A549 (cell line): ENCODE results near the gene SNCB. TPM values are rescaled to one million over a fixed set of nuclear protein-coding genes. Genes with fewer than 3 reads are reported as not detected.

Experiments used
- ATAC-seq, 2 experiments: fragments of 200-7000 bp in 1 of 2; fragments of >200 bp in 1 of 2; cut with Nextera tagmentation in 1 of 2; cut with Tn5 transposase in 1 of 2; 3 replicates each; pipeline versions ENCODE4 v1.8.0 to v1.9.1; 2018 to 2020; ENCODE audit warnings: mild to moderate bottlenecking in 1 of 2, moderate library complexity in 1 of 2
- CTCF ChIA-PET: fragments of 300-600 bp; sonication (Branson Sonifier 250); formaldehyde crosslinking; extraction: SDS; loops from one replicate; lab custom pipeline; 2021; ENCODE audit warnings: antibody characterized with exemption, inconsistent platforms; lab: Yijun Ruan, JAX
- POLR2A ChIA-PET: fragments of 350-600 bp; formaldehyde crosslinking; extraction: SDS; loops from one replicate; lab custom pipeline; 2021; ENCODE audit warnings: antibody characterized with exemption, inconsistent platforms; lab: Yijun Ruan, JAX
- DNase-seq, 2 experiments: peaks; one replicate each; pipeline versions ENCODE4 v3.0.0 to v3.0.0-alpha.2; 2011 to 2016; ENCODE audit warnings: low read depth in 1 of 2, low spot score in 1 of 2
- FAIRE-seq: peaks from 2 replicates; lab custom pipeline; 2011; peaks lifted over from hg19 to GRCh38; lab: Jason Lieb, UNC
- H3K27ac ChIP-seq, 2 experiments: fragments of >200 bp; sonication (Bioruptor Twin); formaldehyde crosslinking; 3 replicates each; pipeline ENCODE4 v1.5.1; 2016 to 2017
- H3K4me1 ChIP-seq: fragments of >200 bp; sonication (Bioruptor Twin); formaldehyde crosslinking; 3 replicates; pipeline ENCODE4 v1.6.1; 2016
- H3K4me2 ChIP-seq: fragments of >200 bp; sonication (Bioruptor Twin); formaldehyde crosslinking; 3 replicates; pipeline ENCODE4 v1.6.1; 2016
- H3K4me3 ChIP-seq: fragments of >200 bp; sonication (Bioruptor Twin); formaldehyde crosslinking; 3 replicates; pipeline ENCODE4 v1.5.1; 2016
- H3K9me3 ChIP-seq: fragments of >200 bp; sonication (Bioruptor Twin); formaldehyde crosslinking; 3 replicates; pipeline ENCODE4 v1.6.1; 2016
- BHLHE40 ChIP-seq: IDR thresholded peaks from 2 replicates; pipeline ENCODE4 v1.6.1; 2012; ENCODE audit warnings: low read depth, low read length, inconsistent platforms
- CBX2 ChIP-seq: fragments of 200-600 bp; sonication (generic); IDR thresholded peaks from 2 replicates; pipeline ENCODE4 v1.6.1; 2016; ENCODE audit warnings: low read depth, mild to moderate bottlenecking, borderline replicate concordance
- CBX8 ChIP-seq: fragments of 200-600 bp; sonication (generic); IDR thresholded peaks from 2 replicates; pipeline ENCODE4 v1.6.1; 2016
- EHF ChIP-seq: fragments of 250-450 bp; sonication (Bioruptor Pico); IDR thresholded peaks from 2 replicates; pipeline ENCODE4 v1.5.0; 2020; ENCODE audit warnings: mild to moderate bottlenecking
- FOSB ChIP-seq: fragments of 250-450 bp; sonication (Bioruptor Pico); IDR thresholded peaks from 2 replicates; pipeline ENCODE4 v1.5.0; 2020; ENCODE audit warnings: mild to moderate bottlenecking, moderate library complexity
- FOSL2 ChIP-seq, 2 experiments: fragments of 450-650 bp in 1 of 2; fragments of >200 bp in 1 of 2; sonication (Bioruptor Twin) in 1 of 2; formaldehyde crosslinking; IDR thresholded peaks; 2 replicates each; pipeline versions ENCODE4 v1.5.0 to v1.6.1; 2016 to 2020; ENCODE audit warnings: mild to moderate bottlenecking in 1 of 2, moderate library complexity in 1 of 2
- HMGXB4 ChIP-seq: fragments of 250-450 bp; sonication (Bioruptor Pico); IDR thresholded peaks from 2 replicates; pipeline ENCODE4 v1.5.0; 2021; ENCODE audit warnings: mild to moderate bottlenecking, moderate library complexity, borderline replicate concordance
- HOXA7 ChIP-seq: fragments of 250-450 bp; sonication (Bioruptor Pico); IDR thresholded peaks from 2 replicates; pipeline ENCODE4 v1.5.0; 2020; ENCODE audit warnings: mild to moderate bottlenecking, moderate library complexity
- KDM5A ChIP-seq: fragments of 200-600 bp; sonication (generic); IDR thresholded peaks from 2 replicates; pipeline ENCODE4 v1.6.1; 2016; ENCODE audit warnings: antibody characterized with exemption, mild to moderate bottlenecking
- MYC ChIP-seq: IDR thresholded peaks from 2 replicates; pipeline ENCODE4 v1.6.1; 2012; ENCODE audit warnings: mild to moderate bottlenecking, inconsistent platforms, low read length, improper control_type of control experiment, borderline replicate concordance
- NFE2L2 ChIP-seq: fragments of 150-350 bp; conservative IDR thresholded peaks from 2 replicates; pipeline ENCODE4 v1.6.1; 2014; ENCODE audit warnings: low read length
- PHF8 ChIP-seq: fragments of 200-600 bp; sonication (generic); IDR thresholded peaks from 2 replicates; pipeline ENCODE4 v1.6.1; 2016; ENCODE audit warnings: low read depth, mild to moderate bottlenecking, antibody characterized with exemption, moderate library complexity, borderline replicate concordance
- POLR2AphosphoS2 ChIP-seq: conservative IDR thresholded peaks from 2 replicates; pipeline ENCODE4 v1.6.1; 2012; ENCODE audit warnings: low read length, improper control_type of control experiment, inconsistent platforms
- RNF2 ChIP-seq: fragments of 200-600 bp; sonication (generic); IDR thresholded peaks from 2 replicates; pipeline ENCODE4 v1.6.1; 2016; ENCODE audit warnings: low read depth, mild to moderate bottlenecking, antibody characterized with exemption, moderate library complexity, borderline replicate concordance
- SMC3 ChIP-seq: fragments of >200 bp; sonication (Bioruptor Twin); formaldehyde crosslinking; IDR thresholded peaks from 3 replicates; pipeline ENCODE4 v1.6.1; 2018; ENCODE audit warnings: inconsistent platforms
- SREBF2 ChIP-seq: fragments of 450-650 bp; IDR thresholded peaks from 2 replicates; pipeline ENCODE4 v1.6.1; 2014; ENCODE audit warnings: mild to moderate bottlenecking, moderate library complexity
- TFCP2L1 ChIP-seq: fragments of 250-450 bp; sonication (Bioruptor Pico); IDR thresholded peaks from 2 replicates; pipeline ENCODE4 v1.5.0; 2021; ENCODE audit warnings: mild to moderate bottlenecking
- ZC3H11A ChIP-seq: fragments of 450-650 bp; IDR thresholded peaks from 2 replicates; pipeline ENCODE4 v1.6.1; 2014; ENCODE audit warnings: antibody characterized with exemption, mild to moderate bottlenecking
- ZNF302 ChIP-seq: fragments of 250-450 bp; sonication (Bioruptor Pico); IDR thresholded peaks from 2 replicates; pipeline ENCODE4 v1.9.0; 2021; ENCODE audit warnings: inconsistent platforms, mild to moderate bottlenecking, moderate library complexity
- WGBS: methylation state at CpG from one replicate; pipeline ENCODE4 v1.1.6; 2017; ENCODE audit errors: missing lambda C conversion rate; 5-methylcytosine and 5-hydroxymethylcytosine counted together
- polyA plus RNA-seq, 4 experiments: library from polyadenylated mRNA; depleted of rRNA in 3 of 4; stranded (reverse); fragments of >200 nt; fragmentation: RNase III in 1 of 4; extraction: RNeasy Plus Mini Kit Qiagen cat#74134 plus additional on column Dnase treatment in 1 of 4; gene quantifications; 2 replicates in 3 of 4; 3 replicates in 1 of 4; pipeline ENCODE4 v1.2.3, GENCODE V29; 2011 to 2017
- TF ChIP-seq, protein P1 (sequence below): fragments of >200 bp; sonication (Bioruptor Twin); formaldehyde crosslinking; IDR thresholded peaks from 2 replicates; pipeline ENCODE4 v1.6.1; 2016
- TF ChIP-seq, protein P2 (sequence below): fragments of 150-350 bp; IDR thresholded peaks from 2 replicates; pipeline ENCODE4 v1.6.1; 2014; ENCODE audit warnings: low read depth, mild to moderate bottlenecking, low read length

Gene SNCB
- polyA plus RNA-seq, 2 of the 4 experiments (the other 2 are of a cell fraction): 0.37 to 0.74 TPM

GRCh38 chr5:176577312-176578176 is 52.8 kb downstream of the SNCB start:
- H3K4me1 ChIP-seq: 0 out of 3 replicates have a peak, but pooled peaks cover 6% of the 10 kb centered on the region
- H3K27ac ChIP-seq: no peak overlapping the region
- DNase-seq (no peak), ATAC-seq (no peak; a peak in 1 of 6 replicates), FAIRE-seq (no peak)
- no peaks in the 10 kb centered on the region for H3K9me3 ChIP-seq
- ChIA-PET CTCF (interaction anchor here (0.7 to 3.3 kb wide), 22 partner anchors 7 to 847 kb away, joined by 3 to 31 read pairs (median 6); partner anchors contain the start of genes CLTB and TSPAN17), POLR2A (no interaction called here)
- 90% methylated on average over 35 of the region's 36 CpGs for WGBS
- H3K4me2 ChIP-seq: peak overlapping the region; percentile 13; the same call in 1 of the 3 replicates
- H3K4me3 ChIP-seq: no peak overlapping the region
- TF ChIP-seq BHLHE40 (no peak), TFCP2L1 (no peak), HMGXB4 (no peak)

GRCh38 chr5:176575488-176576422 is 54.6 kb downstream of the SNCB start:
- no peak for FAIRE-seq
- WGBS: 79% methylated on average over 25 of the region's 37 CpGs

GRCh38 chr5:176575066-176575465 is 55.3 kb downstream of the SNCB start:
- FAIRE-seq: no peak
- no peak for ATAC-seq
- POLR2A ChIA-PET: no interaction called here
- DNase-seq: no peak
- Histone ChIP-seq H3K9me3 (no peaks in the 10 kb centered on the region), H3K4me2 (no peak overlapping the region), H3K4me1 (0 out of 3 replicates have a peak, but pooled peaks cover 6% of the 10 kb centered on the region)
- WGBS: 76% methylated on average over 13 of the region's 14 CpGs
- CTCF ChIA-PET: interaction anchor here (0.7 to 4.4 kb wide), 13 partner anchors 9 to 158 kb away, joined by 3 to 39 read pairs (median 4); partner anchors contain the start of genes EIF4E1B, RNF44 and SNCB
- TF ChIP-seq FOSL2 (IDR thresholded peaks at IDR 0.05) (no peak), FOSL2 (CRISPR knock-in tag; IDR thresholded peaks at IDR 0.05) (no peak), ZNF302 (CRISPR knock-in tag) (no peak), CBX2 (no peak), CBX8 (no peak), RNF2 (no peak)
- TF ChIP-seq, protein P1, sequence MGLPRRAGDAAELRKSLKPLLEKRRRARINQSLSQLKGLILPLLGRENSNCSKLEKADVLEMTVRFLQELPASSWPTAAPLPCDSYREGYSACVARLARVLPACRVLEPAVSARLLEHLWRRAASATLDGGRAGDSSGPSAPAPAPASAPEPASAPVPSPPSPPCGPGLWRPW: no peak
- TF ChIP-seq, all 56 proteins: peak for 0
- Histone ChIP-seq H3K27ac (no peak overlapping the region), H3K4me3 (no peak overlapping the region)

More at GRCh38 chr5:176575488-176576422, 54.6 kb downstream of the SNCB start:
- DNase-seq: no peak
- H3K27ac ChIP-seq: no peak overlapping the region
- 0 out of 3 replicates have a peak, but pooled peaks cover 6% of the 10 kb centered on the region for H3K4me1 ChIP-seq
- H3K4me2 ChIP-seq: no peak overlapping the region
- no peak for TF ChIP-seq ZNF302 (CRISPR knock-in tag)
- no peak for TF ChIP-seq MYC
- no peak for TF ChIP-seq CBX2
- TF ChIP-seq PHF8: no peak
- TF ChIP-seq POLR2AphosphoS2: no peak
- TF ChIP-seq EHF (CRISPR knock-in tag): no peak
- no peak for TF ChIP-seq SMC3
- TF ChIP-seq, protein P1: no peak
- TF ChIP-seq ZC3H11A: no peak
- no peak for TF ChIP-seq SREBF2
- no peak for TF ChIP-seq HOXA7 (CRISPR knock-in tag)
- no peak for TF ChIP-seq KDM5A
- TF ChIP-seq, protein P2, sequence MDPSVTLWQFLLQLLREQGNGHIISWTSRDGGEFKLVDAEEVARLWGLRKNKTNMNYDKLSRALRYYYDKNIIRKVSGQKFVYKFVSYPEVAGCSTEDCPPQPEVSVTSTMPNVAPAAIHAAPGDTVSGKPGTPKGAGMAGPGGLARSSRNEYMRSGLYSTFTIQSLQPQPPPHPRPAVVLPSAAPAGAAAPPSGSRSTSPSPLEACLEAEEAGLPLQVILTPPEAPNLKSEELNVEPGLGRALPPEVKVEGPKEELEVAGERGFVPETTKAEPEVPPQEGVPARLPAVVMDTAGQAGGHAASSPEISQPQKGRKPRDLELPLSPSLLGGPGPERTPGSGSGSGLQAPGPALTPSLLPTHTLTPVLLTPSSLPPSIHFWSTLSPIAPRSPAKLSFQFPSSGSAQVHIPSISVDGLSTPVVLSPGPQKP: no peak
- no peak for TF ChIP-seq NFE2L2
- TF ChIP-seq FOSB (CRISPR knock-in tag): no peak
- TF ChIP-seq, all 56 proteins: peak for 0
- ChIA-PET POLR2A (no interaction called here), CTCF (interaction anchor here (0.9 to 4.4 kb wide), 7 partner anchors 10 to 110 kb away, joined by 3 to 39 read pairs (median 4); partner anchors contain the start of genes EIF4E1B and SNCB)
- ATAC-seq: no peak
- Histone ChIP-seq H3K9me3 (no peaks in the 10 kb centered on the region), H3K4me3 (no peak overlapping the region)
